Endothelial cell of umbilical vein (primary cell): Measurements from ENCODE around the gene TSC22D3. TPM values are rescaled to one million over a fixed set of nuclear protein-coding genes. Genes with fewer than 3 reads are reported as not detected.

Experiments used
- BruUV-seq: library from RNA; stranded (reverse); fragments of 400-500 nt; replicated peaks from 2 replicates; lab custom pipeline; 2021; lab: Mats Ljungman, UMichigan
- CTCF ChIA-PET: fragments of 300-600, 350-600 bp; sonication (Branson Sonifier 250); formaldehyde crosslinking; loops from one replicate; lab custom pipeline; 2021; ENCODE audit warnings: antibody characterized with exemption, inconsistent platforms; lab: Charles Lee
- POLR2A ChIA-PET: fragments of 300-600, 350-600 bp; sonication (Branson Sonifier 250); formaldehyde crosslinking; loops from one replicate; lab custom pipeline; 2021; ENCODE audit warnings: antibody characterized with exemption, inconsistent platforms; lab: Charles Lee
- DNase-seq: peaks from one replicate; pipeline ENCODE4 v3.0.0-alpha.2; 2011; ENCODE audit warnings: low read depth, low spot score
- FAIRE-seq: peaks from 2 replicates; lab custom pipeline; 2011; peaks lifted over from hg19 to GRCh38; lab: Jason Lieb, UNC
- H2AFZ ChIP-seq: 2 replicates; pipeline ENCODE4 v1.6.0; 2012; ENCODE audit warnings: low read depth, low read length, control low read depth, inconsistent platforms
- H3K27ac ChIP-seq: 2 replicates; pipeline ENCODE4 v1.5.1; 2011; ENCODE audit warnings: low read depth, mild to moderate bottlenecking, control low read depth, low read length, moderate library complexity; ENCODE audit not compliant: insufficient read depth
- H3K27me3 ChIP-seq, 2 experiments: 2 replicates each; pipeline versions ENCODE4 v1.6.0 to v1.6.1; 2011; ENCODE audit warnings: low read length in 2 of 2, mixed read lengths in 1 of 2; ENCODE audit not compliant: control insufficient read depth in 2 of 2, insufficient read depth in 2 of 2
- H3K36me3 ChIP-seq, 2 experiments: 2 replicates in 1 of 2; 3 replicates in 1 of 2; pipeline ENCODE4 v1.5.1; 2011; ENCODE audit warnings: low read length in 2 of 2, mild to moderate bottlenecking in 1 of 2, moderate library complexity in 1 of 2; ENCODE audit not compliant: control insufficient read depth in 2 of 2, insufficient read depth in 2 of 2; ENCODE audit errors: extremely low read depth in 1 of 2
- H3K4me1 ChIP-seq: 3 replicates; pipeline ENCODE4 v1.5.1; 2011; ENCODE audit warnings: mild to moderate bottlenecking, low read length; ENCODE audit not compliant: control insufficient read depth, insufficient read depth; ENCODE audit errors: extremely low read depth
- H3K4me2 ChIP-seq: 2 replicates; pipeline ENCODE4 v1.6.1; 2011; ENCODE audit warnings: low read length, control low read depth, mixed read lengths; ENCODE audit not compliant: insufficient read depth
- H3K4me3 ChIP-seq, 3 experiments: fragments of 200-600 bp in 1 of 3; sonication (generic), shearing (Covaris generic) in 1 of 3; replicated peaks in 1 of 3; 2 replicates each; pipeline ENCODE4 v1.5.1; 2011 to 2016; ENCODE audit warnings: control low read depth in 3 of 3, low read length in 3 of 3, mild to moderate bottlenecking in 2 of 3, inconsistent platforms in 1 of 3, low read depth in 1 of 3, moderate library complexity in 1 of 3; ENCODE audit not compliant: insufficient read depth in 1 of 3
- H3K79me2 ChIP-seq: 2 replicates; pipeline ENCODE4 v1.6.0; 2012; ENCODE audit warnings: low read length, inconsistent platforms; ENCODE audit not compliant: control insufficient read depth, insufficient read depth
- H3K9ac ChIP-seq: replicated peaks from 2 replicates; pipeline ENCODE3; 2011; ENCODE audit warnings: low read length, control low read depth; ENCODE audit not compliant: insufficient read depth; ENCODE audit errors: extremely low read depth
- H3K9me1 ChIP-seq: replicated peaks from 3 replicates; pipeline ENCODE4 v1.6.0; 2011; ENCODE audit warnings: mild to moderate bottlenecking, low read length; ENCODE audit not compliant: control insufficient read depth, insufficient read depth; ENCODE audit errors: extremely low read depth
- H3K9me3 ChIP-seq: replicated peaks from 2 replicates; pipeline ENCODE4 v1.5.1; 2012; ENCODE audit warnings: low read length, inconsistent platforms; ENCODE audit not compliant: control insufficient read depth, insufficient read depth
- H4K20me1 ChIP-seq: replicated peaks from 2 replicates; pipeline ENCODE3; 2011; ENCODE audit warnings: mild to moderate bottlenecking, low read length; ENCODE audit not compliant: control insufficient read depth, insufficient read depth; ENCODE audit errors: extremely low read depth
- CTCF ChIP-seq, 2 donors: IDR thresholded peaks; 1 replicate in 1 of 2; 2 replicates in 1 of 2; pipeline ENCODE4 v1.5.1; 2011; ENCODE audit warnings: low read length in 2 of 2, mild to moderate bottlenecking in 2 of 2, moderate library complexity in 2 of 2, control low read depth in 1 of 2, inconsistent platforms in 1 of 2, low read depth in 1 of 2; ENCODE audit not compliant: insufficient read depth in 1 of 2; ENCODE audit errors: extremely low read depth in 1 of 2
- EZH2 ChIP-seq: IDR thresholded peaks from 2 replicates; pipeline ENCODE4 v1.6.1; 2012; ENCODE audit warnings: borderline replicate concordance, low read depth, mild to moderate bottlenecking, moderate library complexity, low read length, inconsistent platforms; ENCODE audit not compliant: severe bottlenecking
- FOS ChIP-seq: IDR thresholded peaks from 2 replicates; pipeline ENCODE4 v1.6.1; 2011; ENCODE audit warnings: mild to moderate bottlenecking, low read length, moderate library complexity, borderline replicate concordance; ENCODE audit not compliant: insufficient read depth
- GATA2 ChIP-seq: IDR thresholded peaks from 2 replicates; pipeline ENCODE4 v1.7.0; 2011; ENCODE audit warnings: low read depth, mild to moderate bottlenecking, moderate library complexity, mixed read lengths, low read length; ENCODE audit not compliant: insufficient read length, insufficient read depth
- JUN ChIP-seq: IDR thresholded peaks from 2 replicates; pipeline ENCODE4 v1.6.1; 2011; ENCODE audit warnings: borderline replicate concordance, low read depth; ENCODE audit not compliant: insufficient read length, insufficient read depth
- MYC ChIP-seq: IDR thresholded peaks from one replicate; pipeline ENCODE4 v1.6.1; 2011; ENCODE audit warnings: mild to moderate bottlenecking, low read depth, low read length
- POLR2A ChIP-seq: IDR thresholded peaks from 2 replicates; pipeline ENCODE4 v1.6.1; 2012; ENCODE audit warnings: low read depth, mild to moderate bottlenecking, control low read depth, low read length
- POLR2AphosphoS5 ChIP-seq: IDR thresholded peaks from 2 replicates; pipeline ENCODE4 v1.6.1; 2012; ENCODE audit warnings: low read depth, mild to moderate bottlenecking, control low read depth, low read length, moderate library complexity; ENCODE audit not compliant: insufficient read depth
- dilution Hi-C: fragments of 300-500 bp; cut with MboI; formaldehyde crosslinking; loops from one replicate; pipeline ENCODE4 v1.15.0; 2019; ENCODE audit warnings: low sequenced_read_pairs; ENCODE audit not compliant: extremely low pct_ligation_motif_present
- intact Hi-C: fragments of 100-400 bp; cut with micrococcal nuclease; formaldehyde crosslinking; loops from one replicate; pipeline ENCODE4 v1.10.0; 2022
- polyA plus RNA-seq, 4 experiments: library from polyadenylated mRNA; depleted of rRNA in 3 of 4; stranded (reverse) in 3 of 4; unstranded in 1 of 4; fragments of >200 nt; gene quantifications; 2 replicates each; pipeline versions ENCODE4 v1.2.1 to v1.2.3, GENCODE V29; 2011 to 2012; ENCODE audit warnings: missing spikeins in 1 of 4
- total RNA-seq: library from RNA; stranded (reverse); gene quantifications from 2 replicates; pipeline ENCODE4 v1.2.3, GENCODE V29; 2021
- TF ChIP-seq, protein P1 (sequence below): IDR thresholded peaks from 2 replicates; pipeline ENCODE4 v1.6.1; 2011; ENCODE audit not compliant: insufficient read depth, insufficient read length

Gene TSC22D3
- total and polyA plus RNA-seq, 2 donors (not counting 3 experiments of a cell fraction or from before 2014, with no cell fraction given): 21.1 to 37.4 TPM

DNA sequence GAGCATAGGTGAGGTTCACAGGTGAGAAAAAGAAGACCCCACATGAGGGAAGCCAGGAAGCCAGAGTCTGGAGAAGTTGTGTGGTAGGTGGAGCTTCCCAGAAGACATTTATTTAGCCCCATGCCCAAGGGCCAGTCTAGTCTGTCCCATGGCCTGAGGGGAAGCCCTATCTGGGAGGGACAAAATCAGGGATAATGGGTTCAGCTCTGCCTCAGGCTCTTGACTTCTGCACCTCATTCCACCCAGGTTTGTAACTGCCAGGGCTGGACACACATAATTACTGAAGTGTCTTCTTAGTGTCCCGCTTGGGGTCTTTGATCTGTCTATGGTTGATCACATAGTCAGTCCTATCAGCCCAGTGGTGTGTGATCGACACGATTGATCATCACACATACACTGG lies 36.0 kb downstream of the TSC22D3 start:
- POLR2A ChIA-PET: no interaction called here
- Histone ChIP-seq H3K9ac (no peak overlapping the region), H3K4me1 (peaks cover 14% of the 10 kb centered on the region), H3K9me1 (no peaks in the 10 kb centered on the region), H4K20me1 (no peaks in the 10 kb centered on the region), H2AFZ (no peak overlapping the region), H3K79me2 (no peaks in the 10 kb centered on the region), H3K36me3 (no peaks in the 10 kb centered on the region), H3K4me2 (no peak overlapping the region), H3K9me3 (no peaks in the 10 kb centered on the region), H3K4me3 (no peak overlapping the region), H3K27ac (no peak overlapping the region), H3K27me3 (no peaks in the 10 kb centered on the region)
- BruUV-seq: no TSS peak
- intact Hi-C loops: no loop called here
- DNase-seq: no peak
- FAIRE-seq: no peak
- dilution Hi-C loops: no loop called here
- CTCF ChIA-PET: interaction anchor here (1.6 kb wide), 1 partner anchor 66 kb away, joined by 5 read pairs; no protein-coding TSS in a partner anchor
- TF ChIP-seq FOS (no peak), JUN (no peak), POLR2A (no peak), GATA2 (no peak), POLR2AphosphoS5 (no peak), MYC (no peak), EZH2 (no peak), CTCF (IDR thresholded peaks at IDR 0.05; ENCODE audit: extremely low read depth in 1 of 2, insufficient read depth in 1 of 2, low read depth in 1 of 2, low read length in 2 of 2) (no peak)
- TF ChIP-seq, protein P1, sequence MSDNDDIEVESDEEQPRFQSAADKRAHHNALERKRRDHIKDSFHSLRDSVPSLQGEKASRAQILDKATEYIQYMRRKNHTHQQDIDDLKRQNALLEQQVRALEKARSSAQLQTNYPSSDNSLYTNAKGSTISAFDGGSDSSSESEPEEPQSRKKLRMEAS: no peak
